Measurements from ENCODE around the gene DPP10. TPM values are rescaled to one million over a fixed set of nuclear protein-coding genes. Genes with fewer than 3 reads are reported as not detected.
"Not testable (repeated sequence)": the region's sequence is repeated elsewhere in the genome, so short reads cannot be mapped to it uniquely, and the experiment has no call there.

The DPP10 gene
- total RNA-seq, 1 donor from 2014 or later, result not detected

DNA sequence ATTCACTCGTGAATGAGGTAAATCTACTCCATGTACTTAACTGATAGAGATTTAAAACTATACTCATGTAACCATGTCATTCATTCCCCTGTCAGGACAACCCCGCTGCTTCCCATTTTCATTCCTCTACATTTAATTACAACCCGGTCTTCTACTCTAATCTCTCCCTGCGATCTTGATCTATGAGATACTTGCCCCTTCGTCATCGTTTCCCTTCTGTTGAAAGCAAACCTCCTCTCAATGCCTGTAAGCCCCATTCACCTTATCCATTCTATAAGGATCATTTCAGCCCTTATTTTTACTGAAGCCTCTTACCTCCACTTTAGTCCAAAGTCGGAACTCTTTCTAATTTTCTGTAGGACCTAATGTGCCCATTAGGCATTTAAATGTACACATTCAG, 492.6 kb downstream of the DPP10 start:
- Mint-ChIP-seq H3K27ac (no peak overlapping the region), H3K36me3 (ENCODE audit: low read depth) (no peaks in the 10 kb centered on the region), H3K4me3 (no peak overlapping the region), H3K4me1 (ENCODE audit: low read depth) (no peaks in the 10 kb centered on the region), H3K27me3 (ENCODE audit: insufficient read depth) (no peaks in the 10 kb centered on the region), H3K9me3 (peaks cover 4% of the 10 kb centered on the region)
- intact Hi-C loops (cut with micrococcal nuclease), result no loop called here
- no peak for DNase-seq (ENCODE audit: low spot score)

GRCh38 chr2:114937366-114937930, 495.0 kb downstream of the DPP10 start:
- no peaks in the 10 kb centered on the region for H3K27me3 Mint-ChIP-seq (ENCODE audit: insufficient read depth)
- no peaks in the 10 kb centered on the region for H3K36me3 Mint-ChIP-seq (ENCODE audit: low read depth)
- no peaks in the 10 kb centered on the region for H3K4me1 Mint-ChIP-seq (ENCODE audit: low read depth)
- DNase-seq (ENCODE audit: low spot score), result no peak
- H3K9me3 Mint-ChIP-seq, result peaks cover 4% of the 10 kb centered on the region
- no peak overlapping the region for H3K4me3 Mint-ChIP-seq
- intact Hi-C loops (cut with micrococcal nuclease), result no loop called here
- H3K27ac Mint-ChIP-seq, result no peak overlapping the region

DNA sequence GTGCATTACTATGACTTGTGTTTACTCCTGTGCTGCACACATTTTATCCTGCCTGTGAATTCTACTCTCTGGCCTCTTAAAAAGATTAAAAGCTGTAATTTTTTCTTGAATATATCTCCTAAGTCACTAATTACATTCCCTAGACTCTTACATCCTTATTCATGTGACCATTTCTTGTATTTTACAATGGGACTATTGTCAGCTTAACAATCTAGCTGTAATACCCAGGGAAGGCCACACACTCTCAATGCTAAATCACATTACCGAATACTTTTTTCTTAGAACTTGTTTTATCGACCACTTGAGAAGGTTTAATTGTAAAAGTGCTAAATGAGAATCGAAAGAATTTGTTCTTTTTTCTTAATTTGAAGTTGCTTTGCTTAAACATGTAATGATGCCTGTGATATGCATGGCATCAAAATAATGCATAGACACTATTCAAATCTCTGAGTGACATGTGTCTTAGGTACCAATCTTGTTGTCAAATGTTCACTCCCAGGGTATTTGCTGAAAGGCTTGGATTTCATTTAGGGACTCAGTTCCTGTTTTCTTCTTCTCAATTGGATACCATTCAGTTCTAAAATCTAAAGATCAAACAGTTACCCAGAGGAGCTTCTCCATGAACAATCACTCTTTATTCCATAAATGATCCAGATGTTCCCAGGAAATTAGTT, 498.5 kb downstream of the DPP10 start:
- no peak overlapping the region for H3K27ac Mint-ChIP-seq
- H3K27me3 Mint-ChIP-seq (ENCODE audit: insufficient read depth), result no peaks in the 10 kb centered on the region
- H3K36me3 Mint-ChIP-seq (ENCODE audit: low read depth), result no peaks in the 10 kb centered on the region
- no peaks in the 10 kb centered on the region for H3K9me3 Mint-ChIP-seq
- no peaks in the 10 kb centered on the region for H3K4me1 Mint-ChIP-seq (ENCODE audit: low read depth)
- intact Hi-C loops (cut with micrococcal nuclease), result no loop called here
- no peak overlapping the region for H3K4me3 Mint-ChIP-seq
- DNase-seq (ENCODE audit: low spot score), result no peak

- intact Hi-C loops (cut with micrococcal nuclease), result no loop called here
- H3K36me3 Mint-ChIP-seq (ENCODE audit: low read depth), result no peaks in the 10 kb centered on the region
- H3K4me1 Mint-ChIP-seq (ENCODE audit: low read depth), result no peaks in the 10 kb centered on the region
- no peaks in the 10 kb centered on the region for H3K9me3 Mint-ChIP-seq
- no peaks in the 10 kb centered on the region for H3K27me3 Mint-ChIP-seq (ENCODE audit: insufficient read depth)
- no peak overlapping the region for H3K27ac Mint-ChIP-seq
- no peak for DNase-seq (ENCODE audit: low spot score)
- no peak overlapping the region for H3K4me3 Mint-ChIP-seq
Observed at GRCh38 chr2:114949228-114949804, 506.9 kb downstream of the DPP10 start.

DNA sequence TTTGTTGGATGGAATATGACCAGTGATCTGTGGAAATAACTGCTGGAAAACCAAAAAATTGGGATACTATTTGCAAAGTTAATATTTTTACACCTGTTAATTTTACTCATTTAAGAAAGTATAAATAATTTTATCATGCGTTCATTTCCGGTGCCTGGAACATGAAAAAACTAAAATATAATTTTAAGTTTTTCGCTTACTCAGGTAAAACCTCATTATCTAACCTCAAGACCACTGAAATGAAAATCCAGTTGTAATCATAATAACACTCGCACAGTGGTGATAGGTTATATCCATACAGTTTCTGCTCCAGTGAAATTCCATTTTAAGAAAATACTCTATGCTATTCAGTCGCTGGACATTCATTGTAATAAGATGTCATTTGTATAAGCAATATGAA, 517.9 kb downstream of the DPP10 start:
- no peaks in the 10 kb centered on the region for H3K27me3 Mint-ChIP-seq (ENCODE audit: insufficient read depth)
- no peak for DNase-seq (ENCODE audit: low spot score)
- H3K4me1 Mint-ChIP-seq (ENCODE audit: low read depth), result no peaks in the 10 kb centered on the region
- intact Hi-C loops (cut with micrococcal nuclease), result no loop called here
- H3K27ac Mint-ChIP-seq, result no peak overlapping the region
- H3K4me3 Mint-ChIP-seq, result no peak overlapping the region
- H3K36me3 Mint-ChIP-seq (ENCODE audit: low read depth), result no peaks in the 10 kb centered on the region
- H3K9me3 Mint-ChIP-seq, result peaks cover 4% of the 10 kb centered on the region

GRCh38 chr2:114962532-114962931, 520.1 kb downstream of the DPP10 start:
- H3K9me3 Mint-ChIP-seq, result peaks cover 4% of the 10 kb centered on the region
- no peak overlapping the region for H3K4me3 Mint-ChIP-seq
- H3K27me3 Mint-ChIP-seq (ENCODE audit: insufficient read depth), result no peaks in the 10 kb centered on the region
- no peak for DNase-seq (ENCODE audit: low spot score)
- H3K4me1 Mint-ChIP-seq (ENCODE audit: low read depth), result no peaks in the 10 kb centered on the region
- H3K36me3 Mint-ChIP-seq (ENCODE audit: low read depth), result no peaks in the 10 kb centered on the region
- intact Hi-C loops (cut with micrococcal nuclease), result no loop called here
- H3K27ac Mint-ChIP-seq, result no peak overlapping the region

- H3K27ac Mint-ChIP-seq, result no peak overlapping the region
- no peak for DNase-seq (ENCODE audit: low spot score)
- no peaks in the 10 kb centered on the region for H3K4me1 Mint-ChIP-seq (ENCODE audit: low read depth)
- H3K4me3 Mint-ChIP-seq, result no peak overlapping the region
- H3K9me3 Mint-ChIP-seq, result no peaks in the 10 kb centered on the region
- H3K36me3 Mint-ChIP-seq (ENCODE audit: low read depth), result no peaks in the 10 kb centered on the region
- H3K27me3 Mint-ChIP-seq (ENCODE audit: insufficient read depth), result no peaks in the 10 kb centered on the region
- intact Hi-C loops (cut with micrococcal nuclease), result no loop called here
Observed at GRCh38 chr2:114968748-114969400, 526.4 kb downstream of the DPP10 start.

GRCh38 chr2:115004321-115004720, 561.9 kb downstream of the DPP10 start:
- H3K4me3 Mint-ChIP-seq; intact Hi-C loops (cut with micrococcal nuclease); H3K36me3 Mint-ChIP-seq (ENCODE audit: low read depth); H3K27ac Mint-ChIP-seq; DNase-seq (ENCODE audit: low spot score); H3K27me3 Mint-ChIP-seq (ENCODE audit: insufficient read depth); H3K4me1 Mint-ChIP-seq (ENCODE audit: low read depth): not testable (repeated sequence)
- peaks cover 10% of the 10 kb centered on the region for H3K9me3 Mint-ChIP-seq

GRCh38 chr2:115011721-115012120, 569.3 kb downstream of the DPP10 start:
- intact Hi-C loops (cut with micrococcal nuclease), result no loop called here
- no peak for DNase-seq (ENCODE audit: low spot score)
- no peaks in the 10 kb centered on the region for H3K4me1 Mint-ChIP-seq (ENCODE audit: low read depth)
- no peak overlapping the region for H3K27ac Mint-ChIP-seq
- peaks cover 23% of the 10 kb centered on the region for H3K9me3 Mint-ChIP-seq
- H3K27me3 Mint-ChIP-seq (ENCODE audit: insufficient read depth), result no peaks in the 10 kb centered on the region
- no peaks in the 10 kb centered on the region for H3K36me3 Mint-ChIP-seq (ENCODE audit: low read depth)
- no peak overlapping the region for H3K4me3 Mint-ChIP-seq

GRCh38 chr2:115022013-115022412, 579.6 kb downstream of the DPP10 start:
- intact Hi-C loops (cut with micrococcal nuclease); H3K9me3 Mint-ChIP-seq; H3K36me3 Mint-ChIP-seq (ENCODE audit: low read depth); DNase-seq (ENCODE audit: low spot score); H3K27ac Mint-ChIP-seq; H3K27me3 Mint-ChIP-seq (ENCODE audit: insufficient read depth); H3K4me3 Mint-ChIP-seq; H3K4me1 Mint-ChIP-seq (ENCODE audit: low read depth): not testable (repeated sequence)

GRCh38 chr2:115034801-115035200, 592.4 kb downstream of the DPP10 start:
- no peak overlapping the region for H3K4me3 Mint-ChIP-seq
- H3K27ac Mint-ChIP-seq, result no peak overlapping the region
- no peak for DNase-seq (ENCODE audit: low spot score)
- H3K4me1 Mint-ChIP-seq (ENCODE audit: low read depth), result no peaks in the 10 kb centered on the region
- H3K27me3 Mint-ChIP-seq (ENCODE audit: insufficient read depth), result no peaks in the 10 kb centered on the region
- H3K9me3 Mint-ChIP-seq, result peaks cover 13% of the 10 kb centered on the region
- no peaks in the 10 kb centered on the region for H3K36me3 Mint-ChIP-seq (ENCODE audit: low read depth)
- intact Hi-C loops (cut with micrococcal nuclease), result no loop called here

DNA sequence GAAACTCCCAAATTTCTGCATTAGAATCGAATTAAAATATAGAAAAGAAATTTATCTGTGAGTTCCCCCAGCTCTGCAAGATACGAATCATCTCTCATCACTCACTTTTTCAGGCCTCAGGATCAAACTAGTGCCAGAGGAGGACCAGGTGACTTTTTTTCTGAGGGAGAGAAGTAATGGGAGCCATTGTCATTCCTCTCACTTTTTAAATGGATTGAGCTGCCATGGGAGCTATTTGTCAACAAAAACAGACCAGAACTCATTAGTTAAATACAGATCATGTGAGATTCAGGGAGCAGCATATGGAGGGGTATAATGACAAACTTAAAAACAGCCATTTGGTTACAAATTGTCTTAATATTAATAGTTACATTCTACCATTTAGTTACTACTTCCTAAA, 594.4 kb downstream of the DPP10 start:
- Mint-ChIP-seq H3K4me3 (no peak overlapping the region), H3K4me1 (ENCODE audit: low read depth) (no peaks in the 10 kb centered on the region), H3K27me3 (ENCODE audit: insufficient read depth) (no peaks in the 10 kb centered on the region), H3K9me3 (peaks cover 7% of the 10 kb centered on the region), H3K36me3 (ENCODE audit: low read depth) (no peaks in the 10 kb centered on the region), H3K27ac (no peak overlapping the region)
- DNase-seq (ENCODE audit: low spot score), result no peak
- intact Hi-C loops (cut with micrococcal nuclease), result no loop called here

GRCh38 chr2:115057473-115057872, 615.0 kb downstream of the DPP10 start:
- Mint-ChIP-seq H3K27me3 (ENCODE audit: insufficient read depth) (no peaks in the 10 kb centered on the region), H3K4me1 (ENCODE audit: low read depth) (no peaks in the 10 kb centered on the region), H3K27ac (no peak overlapping the region), H3K36me3 (ENCODE audit: low read depth) (no peaks in the 10 kb centered on the region), H3K9me3 (peaks cover 13% of the 10 kb centered on the region), H3K4me3 (no peak overlapping the region)
- no peak for DNase-seq (ENCODE audit: low spot score)
- intact Hi-C loops (cut with micrococcal nuclease), result no loop called here

Measured in activated T-helper 1 cell treated with anti-CD3 and anti-CD28 coated beads, Interleukin-12 subunit alpha, Interleukin-12 subunit beta, Interleukin-2, Interleukin-4 antibody, amounts not matched to agents 30 ng/mL and 10 ng/mL and 1 ng/mL, durations not matched to agents 14 hours and 24 hours and 36 hours (primary cell).